ENCODE results near the gene MBOAT2.
"Not testable (repeated sequence)": the region's sequence is repeated elsewhere in the genome, so short reads cannot be mapped to it uniquely, and the experiment has no call there.

DNA sequence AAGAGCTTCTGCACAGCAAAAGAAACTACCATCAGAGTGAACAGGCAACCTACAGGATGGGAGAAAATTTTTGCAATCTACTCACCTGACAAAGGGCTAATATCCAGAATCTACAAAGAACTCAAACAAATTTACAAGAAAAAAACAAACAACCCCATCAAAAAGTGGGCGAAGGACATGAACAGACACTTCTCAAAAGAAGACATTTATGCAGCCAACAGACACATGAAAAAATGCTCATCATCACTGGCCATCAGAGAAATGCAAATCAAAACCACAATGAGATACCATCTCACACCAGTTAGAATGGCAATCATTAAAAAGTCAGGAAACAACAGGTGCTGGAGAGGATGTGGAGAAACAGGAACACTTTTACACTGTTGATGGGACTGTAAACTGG, 30.9 kb downstream of the MBOAT2 start:
- TF ChIP-seq, protein P1, sequence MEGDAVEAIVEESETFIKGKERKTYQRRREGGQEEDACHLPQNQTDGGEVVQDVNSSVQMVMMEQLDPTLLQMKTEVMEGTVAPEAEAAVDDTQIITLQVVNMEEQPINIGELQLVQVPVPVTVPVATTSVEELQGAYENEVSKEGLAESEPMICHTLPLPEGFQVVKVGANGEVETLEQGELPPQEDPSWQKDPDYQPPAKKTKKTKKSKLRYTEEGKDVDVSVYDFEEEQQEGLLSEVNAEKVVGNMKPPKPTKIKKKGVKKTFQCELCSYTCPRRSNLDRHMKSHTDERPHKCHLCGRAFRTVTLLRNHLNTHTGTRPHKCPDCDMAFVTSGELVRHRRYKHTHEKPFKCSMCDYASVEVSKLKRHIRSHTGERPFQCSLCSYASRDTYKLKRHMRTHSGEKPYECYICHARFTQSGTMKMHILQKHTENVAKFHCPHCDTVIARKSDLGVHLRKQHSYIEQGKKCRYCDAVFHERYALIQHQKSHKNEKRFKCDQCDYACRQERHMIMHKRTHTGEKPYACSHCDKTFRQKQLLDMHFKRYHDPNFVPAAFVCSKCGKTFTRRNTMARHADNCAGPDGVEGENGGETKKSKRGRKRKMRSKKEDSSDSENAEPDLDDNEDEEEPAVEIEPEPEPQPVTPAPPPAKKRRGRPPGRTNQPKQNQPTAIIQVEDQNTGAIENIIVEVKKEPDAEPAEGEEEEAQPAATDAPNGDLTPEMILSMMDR (IDR thresholded peaks at IDR 0.05 in 4 of 5, conservative IDR thresholded peaks at IDR 0.05 in 1 of 5), result not testable (repeated sequence)
- TF ChIP-seq POLR2A (IDR thresholded peaks at IDR 0.05), result not testable (repeated sequence)
